HUES48 (cell line): ENCODE results near the gene APP.
"Not testable (repeated sequence)": the region's sequence is repeated elsewhere in the genome, so short reads cannot be mapped to it uniquely, and the experiment has no call there.

Experiments
- H3K27ac ChIP-seq: one replicate; pipeline ENCODE4 v1.7.0; 2013; ENCODE audit warnings: low read depth, low read length, inconsistent platforms
- H3K27me3 ChIP-seq: 2 replicates; pipeline ENCODE4 v1.6.1; 2013; ENCODE audit warnings: mild to moderate bottlenecking, low read length; ENCODE audit not compliant: control insufficient read depth, insufficient read depth
- H3K36me3 ChIP-seq: 2 replicates; pipeline ENCODE4 v1.6.1; 2013; ENCODE audit warnings: low read length; ENCODE audit not compliant: control insufficient read depth, insufficient read depth
- H3K4me1 ChIP-seq: 2 replicates; pipeline ENCODE4 v1.6.1; 2013; ENCODE audit warnings: mild to moderate bottlenecking, low read length; ENCODE audit not compliant: control insufficient read depth, insufficient read depth
- H3K4me3 ChIP-seq: 2 replicates; pipeline ENCODE4 v1.5.1; 2013; ENCODE audit warnings: mild to moderate bottlenecking, low read depth, low read length
- H3K9ac ChIP-seq: 2 replicates; pipeline ENCODE4 v1.6.1; 2013; ENCODE audit warnings: mild to moderate bottlenecking, low read depth, low read length, moderate library complexity
- H3K9me3 ChIP-seq: 2 replicates; pipeline ENCODE4 v1.6.1; 2013; ENCODE audit warnings: low read length; ENCODE audit not compliant: control insufficient read depth, insufficient read depth

APP gene

GRCh38 chr21:26043891-26044290 lies 126.7 kb downstream of the APP start:
- H3K9ac ChIP-seq = no peak overlapping the region
- peaks cover 52% of the 10 kb centered on the region for H3K36me3 ChIP-seq
- no peak overlapping the region for H3K27ac ChIP-seq

DNA sequence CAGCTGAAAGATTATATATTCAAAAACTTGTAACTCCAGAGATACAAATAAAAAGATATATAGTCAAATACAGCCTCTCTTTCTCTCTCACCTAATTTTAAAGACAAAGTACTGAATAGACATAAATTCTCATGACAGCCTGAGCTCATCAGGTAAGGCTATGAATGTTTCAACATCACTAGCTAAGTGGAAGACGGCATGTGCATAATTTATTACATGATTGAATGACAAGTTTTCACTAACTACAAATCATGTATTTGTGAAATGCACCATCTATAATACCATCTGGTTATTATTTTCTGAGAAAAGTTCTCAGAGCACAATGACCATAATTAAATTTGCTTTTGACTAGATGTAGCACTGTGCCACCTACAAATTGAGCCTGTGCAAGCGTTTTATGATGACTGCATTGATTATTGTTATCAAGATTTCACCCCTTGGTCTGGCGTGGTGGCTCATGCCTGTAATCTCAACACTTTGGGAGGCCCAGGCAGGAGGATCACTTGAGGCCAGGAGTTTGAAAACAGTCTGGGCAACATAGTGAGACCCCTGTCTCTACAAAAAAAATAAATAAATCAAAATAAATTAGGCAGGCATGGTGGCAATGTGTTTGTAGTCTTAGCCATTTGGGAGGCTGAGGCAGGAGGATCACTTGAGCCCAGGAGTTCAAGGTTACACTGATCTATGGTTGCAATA lies 128.2 kb downstream of the APP start:
- Histone ChIP-seq H3K36me3 (peaks cover 40% of the 10 kb centered on the region), H3K27me3 (no peaks in the 10 kb centered on the region), H3K9ac (no peak overlapping the region), H3K4me1 (peaks cover 24% of the 10 kb centered on the region), H3K9me3 (no peaks in the 10 kb centered on the region), H3K27ac (no peak overlapping the region), H3K4me3 (no peak overlapping the region)

More at GRCh38 chr21:26043891-26044290, 126.7 kb downstream of the APP start:
- H3K9me3 ChIP-seq = no peaks in the 10 kb centered on the region
- H3K27me3 ChIP-seq = no peaks in the 10 kb centered on the region
- H3K4me1 ChIP-seq = peaks cover 19% of the 10 kb centered on the region
- H3K4me3 ChIP-seq = no peak overlapping the region

GRCh38 chr21:26041431-26042180 lies 129.0 kb downstream of the APP start:
- Histone ChIP-seq H3K36me3 (peaks cover 34% of the 10 kb centered on the region), H3K9ac (no peak overlapping the region), H3K4me3 (no peak overlapping the region), H3K27me3 (no peaks in the 10 kb centered on the region), H3K4me1 (peaks cover 24% of the 10 kb centered on the region), H3K9me3 (no peaks in the 10 kb centered on the region), H3K27ac (no peak overlapping the region)

GRCh38 chr21:26036916-26037315 lies 133.7 kb downstream of the APP start:
- Histone ChIP-seq H3K4me3 (no peak overlapping the region), H3K9ac (no peak overlapping the region), H3K27me3 (no peaks in the 10 kb centered on the region), H3K27ac (no peak overlapping the region), H3K4me1 (peaks cover 21% of the 10 kb centered on the region), H3K9me3 (no peaks in the 10 kb centered on the region), H3K36me3 (peaks cover 10% of the 10 kb centered on the region)

- Histone ChIP-seq H3K4me1 (peaks cover 5% of the 10 kb centered on the region), H3K27ac (no peak overlapping the region), H3K4me3 (no peak overlapping the region), H3K36me3 (peaks cover 29% of the 10 kb centered on the region), H3K9ac (no peak overlapping the region), H3K27me3 (no peaks in the 10 kb centered on the region), H3K9me3 (no peaks in the 10 kb centered on the region)
These were observed 138.3 kb downstream of the APP start for GRCh38 chr21:26032263-26032662.

GRCh38 chr21:26028183-26028582 lies 142.4 kb downstream of the APP start:
- H3K36me3 ChIP-seq = peaks cover 28% of the 10 kb centered on the region
- peaks cover 30% of the 10 kb centered on the region for H3K4me1 ChIP-seq
- H3K9me3 ChIP-seq = no peaks in the 10 kb centered on the region
- H3K9ac ChIP-seq = no peak overlapping the region
- no peak overlapping the region for H3K4me3 ChIP-seq
- H3K27ac ChIP-seq = no peak overlapping the region
- H3K27me3 ChIP-seq = no peaks in the 10 kb centered on the region

DNA sequence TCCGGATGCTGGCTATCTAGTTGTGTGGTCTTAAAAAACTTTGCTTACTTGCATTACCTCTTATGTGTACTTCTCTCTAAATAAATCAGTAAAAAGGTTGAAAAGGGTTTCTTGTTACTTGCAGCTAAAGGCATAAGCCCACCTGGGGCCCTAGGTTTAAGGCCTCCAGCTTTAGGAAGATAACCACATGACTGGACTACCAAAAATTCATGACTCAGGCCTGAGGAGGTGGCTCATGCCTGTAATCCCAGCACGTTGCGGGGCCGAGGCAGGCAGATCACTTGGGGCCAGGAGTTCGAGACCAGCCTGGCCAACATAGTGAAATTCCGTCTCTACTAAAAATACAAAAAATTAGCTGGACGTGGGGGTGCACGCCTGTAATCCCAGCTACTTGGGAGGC lies 142.9 kb downstream of the APP start:
- Histone ChIP-seq H3K27me3 (no peaks in the 10 kb centered on the region), H3K9me3 (no peaks in the 10 kb centered on the region), H3K36me3 (peaks cover 23% of the 10 kb centered on the region; the same call in 1 of the 2 replicates), H3K4me3 (no peak overlapping the region), H3K27ac (no peak overlapping the region), H3K9ac (no peak overlapping the region), H3K4me1 (peaks cover 30% of the 10 kb centered on the region)

GRCh38 chr21:26025536-26026512 lies 144.7 kb downstream of the APP start:
- H3K9me3 ChIP-seq = no peaks in the 10 kb centered on the region
- peaks cover 30% of the 10 kb centered on the region for H3K4me1 ChIP-seq
- H3K9ac ChIP-seq = no peak overlapping the region
- H3K36me3 ChIP-seq = peaks cover 32% of the 10 kb centered on the region
- no peak overlapping the region for H3K27ac ChIP-seq
- no peak overlapping the region for H3K4me3 ChIP-seq
- H3K27me3 ChIP-seq = no peaks in the 10 kb centered on the region

GRCh38 chr21:26023406-26023805 lies 147.2 kb downstream of the APP start:
- H3K27ac ChIP-seq, H3K9ac ChIP-seq, H3K27me3 ChIP-seq, H3K9me3 ChIP-seq, H3K4me3 ChIP-seq: not testable (repeated sequence)
- Histone ChIP-seq H3K36me3 (peaks cover 40% of the 10 kb centered on the region), H3K4me1 (peaks cover 30% of the 10 kb centered on the region)

GRCh38 chr21:26022598-26023337 lies 147.8 kb downstream of the APP start:
- H3K4me1 ChIP-seq = peaks cover 30% of the 10 kb centered on the region
- not testable (repeated sequence) for H3K27me3 ChIP-seq, H3K27ac ChIP-seq, H3K9me3 ChIP-seq, H3K4me3 ChIP-seq, H3K9ac ChIP-seq
- peaks cover 42% of the 10 kb centered on the region for H3K36me3 ChIP-seq
